HL-60/S4 (cell line): ENCODE measurements around the gene CATSPERD.

Experiments
- in situ Hi-C: fragments of 300-500 bp; cut with MboI; formaldehyde crosslinking; loops from 2 replicates; pipeline ENCODE4 v1.14.3; 2022; ENCODE audit warnings: low sequenced_read_pairs

CATSPERD gene

GRCh38 chr19:5822181-5822844 lies 101.9 kb downstream of the CATSPERD start:
- in situ Hi-C loops, result no loop called here

GRCh38 chr19:5823579-5824281 lies 103.3 kb downstream of the CATSPERD start:
- in situ Hi-C loops, result no loop called here

GRCh38 chr19:5824751-5825150 lies 104.3 kb downstream of the CATSPERD start:
- in situ Hi-C loops, result no loop called here

GRCh38 chr19:5825178-5825577 lies 104.7 kb downstream of the CATSPERD start:
- in situ Hi-C loops, result no loop called here

GRCh38 chr19:5826531-5827341 lies 106.3 kb downstream of the CATSPERD start:
- in situ Hi-C loops, result no loop called here

GRCh38 chr19:5827342-5827890 lies 107.0 kb downstream of the CATSPERD start:
- in situ Hi-C loops, result no loop called here

GRCh38 chr19:5827891-5828660 lies 107.6 kb downstream of the CATSPERD start:
- in situ Hi-C loops, result no loop called here
